Left forelimb (tissue), 1 donor: ENCODE data around the gene CRACR2B.

Source experiments
- DNase-seq: peaks from one replicate; pipeline ENCODE4 v3.0.0-alpha.2; 2018; ENCODE audit warnings: low spot score

The CRACR2B gene

DNA sequence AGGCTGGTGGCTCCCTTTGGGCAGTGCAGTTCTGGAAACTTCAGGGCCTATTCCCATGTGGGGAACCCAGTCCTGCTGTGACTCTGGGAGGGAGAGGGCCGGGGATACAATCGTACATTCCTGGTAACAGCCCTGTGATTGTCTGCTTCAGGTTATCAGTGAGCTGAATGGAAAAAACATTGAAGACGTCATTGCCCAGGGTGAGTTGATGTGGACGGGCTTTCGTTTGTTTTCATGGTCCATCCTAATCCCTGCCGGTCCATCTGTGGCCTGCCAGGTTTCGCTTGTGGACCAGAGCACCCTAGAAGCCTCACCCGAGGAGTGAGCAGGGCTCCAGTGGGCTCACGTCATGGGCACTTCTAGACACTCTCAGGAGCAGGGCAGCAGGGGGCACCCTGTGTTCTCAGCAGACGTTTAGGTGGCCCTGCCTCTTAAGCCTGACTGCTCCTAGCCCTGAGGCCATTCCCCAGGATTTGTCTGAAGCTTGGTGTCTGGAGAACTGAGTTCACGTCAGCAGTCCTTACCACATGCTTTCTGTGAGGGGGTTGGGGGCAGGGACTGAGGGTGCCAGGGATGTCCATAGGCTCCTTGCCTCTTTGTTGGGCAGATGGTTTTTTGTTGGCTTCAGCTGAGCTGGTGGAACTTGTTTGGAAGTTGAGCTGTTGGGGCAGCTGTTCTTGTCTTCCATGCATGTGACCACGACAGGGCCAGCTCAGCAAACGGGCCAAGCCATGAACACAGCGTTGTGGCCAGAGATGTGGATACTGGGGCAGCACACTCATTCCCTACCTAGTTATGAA lies 16.1 kb upstream of the CRACR2B start:
- DNase-seq: no peak

DNA sequence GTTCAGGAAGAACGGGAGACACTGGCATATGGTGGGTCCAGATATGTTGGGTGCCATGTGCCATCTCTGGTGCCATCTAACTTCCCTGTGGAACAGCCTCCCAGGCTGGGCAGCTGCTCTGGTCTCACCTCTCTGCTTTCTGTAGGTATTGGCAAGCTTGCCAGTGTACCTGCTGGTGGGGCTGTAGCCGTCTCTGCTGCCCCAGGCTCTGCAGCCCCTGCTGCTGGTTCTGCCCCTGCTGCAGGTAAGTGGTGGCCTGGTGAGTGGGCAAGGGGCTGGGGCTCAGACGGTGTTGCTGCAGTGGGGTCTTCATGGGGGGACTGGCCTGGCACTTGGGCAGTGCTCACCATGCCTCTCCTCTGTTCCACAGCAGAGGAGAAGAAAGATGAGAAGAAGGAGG lies 15.3 kb upstream of the CRACR2B start:
- no peak for DNase-seq

DNA sequence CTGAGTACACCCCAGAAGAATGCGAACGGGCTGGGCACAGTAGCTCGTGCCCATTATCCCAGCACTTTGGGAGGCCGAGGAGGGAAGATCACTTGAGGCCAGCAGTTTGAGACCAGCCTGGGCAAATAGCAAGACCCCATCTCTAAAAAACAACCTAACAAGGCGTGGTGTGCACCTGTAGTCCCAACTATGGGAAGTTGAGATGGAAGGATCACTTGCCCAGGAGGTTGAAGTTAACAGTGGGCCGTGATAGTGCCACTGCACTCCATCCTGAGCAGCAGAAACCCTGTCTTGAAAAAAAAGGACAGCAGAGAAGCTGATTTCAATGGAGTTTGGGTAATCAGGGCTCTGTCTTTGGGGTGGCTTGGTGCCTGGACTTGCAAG lies 14.7 kb upstream of the CRACR2B start:
- DNase-seq: no peak

DNA sequence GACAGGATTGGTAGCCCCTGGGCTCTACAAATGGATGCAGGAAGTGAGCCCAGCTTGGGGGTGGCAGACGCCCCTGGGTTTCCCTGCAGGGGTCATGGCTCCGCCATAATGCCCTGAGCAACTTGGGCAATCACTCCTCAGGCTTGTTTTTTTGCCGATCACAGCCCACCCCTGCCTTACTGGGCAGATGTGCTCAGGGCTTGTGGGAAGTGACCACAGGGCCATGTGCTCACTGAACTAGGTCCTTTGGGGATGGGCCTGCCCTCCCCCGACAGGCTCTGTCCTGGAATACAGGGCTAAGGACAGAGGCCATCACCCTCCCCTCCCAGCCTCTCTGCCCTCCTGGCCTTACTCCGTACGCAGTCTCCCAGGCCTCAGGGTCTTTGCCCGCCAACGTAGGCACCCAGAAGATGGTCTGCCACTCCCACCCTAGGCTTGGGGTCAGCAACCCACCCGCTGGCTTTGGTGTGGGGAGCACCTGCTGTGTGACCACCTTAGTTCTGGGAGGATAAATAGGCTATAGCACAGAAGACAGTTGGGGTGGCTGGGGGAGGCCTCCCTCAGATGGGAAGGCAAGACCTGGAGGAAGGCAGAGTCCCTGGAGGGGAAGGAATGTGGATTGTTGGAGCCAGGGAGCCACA lies 14.1 kb upstream of the CRACR2B start:
- no peak for DNase-seq

DNA sequence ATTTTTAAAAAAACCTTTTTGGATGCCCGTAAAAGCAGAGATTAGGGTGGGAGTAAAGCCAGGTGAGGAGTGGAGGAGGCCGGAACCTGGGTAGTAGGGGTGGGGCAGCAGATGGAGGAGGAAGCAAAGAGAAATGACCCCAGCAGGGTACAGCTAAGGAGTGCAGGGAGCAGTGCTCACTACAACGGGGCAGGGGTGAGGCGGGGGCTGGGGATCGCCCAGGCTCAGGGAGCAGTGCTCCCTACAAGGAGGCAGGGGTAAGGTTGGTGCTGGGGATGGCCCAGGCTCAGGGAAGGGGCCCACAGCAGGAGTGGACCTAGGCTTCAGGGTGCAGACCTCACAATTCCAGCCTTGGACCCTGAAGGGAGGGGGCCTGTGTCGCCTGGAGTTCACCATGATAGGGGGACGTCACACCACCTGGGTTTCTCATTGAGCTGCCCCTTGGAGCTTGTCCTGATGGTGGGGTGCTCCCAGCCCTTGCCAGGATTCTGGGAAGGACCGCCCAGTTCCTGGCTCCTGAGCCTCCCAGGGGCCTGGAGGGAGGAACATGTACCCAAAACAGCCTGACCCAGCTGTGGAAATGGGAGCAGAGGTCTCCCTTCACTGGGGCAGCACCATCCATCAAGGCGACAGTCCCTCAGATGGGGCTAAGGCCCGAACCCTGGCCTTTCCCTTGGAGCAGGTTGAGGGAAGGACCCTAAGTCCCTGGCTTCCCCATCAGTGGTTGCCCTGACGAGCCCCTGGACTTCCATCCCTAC lies 11.9 kb upstream of the CRACR2B start:
- DNase-seq: no peak

DNA sequence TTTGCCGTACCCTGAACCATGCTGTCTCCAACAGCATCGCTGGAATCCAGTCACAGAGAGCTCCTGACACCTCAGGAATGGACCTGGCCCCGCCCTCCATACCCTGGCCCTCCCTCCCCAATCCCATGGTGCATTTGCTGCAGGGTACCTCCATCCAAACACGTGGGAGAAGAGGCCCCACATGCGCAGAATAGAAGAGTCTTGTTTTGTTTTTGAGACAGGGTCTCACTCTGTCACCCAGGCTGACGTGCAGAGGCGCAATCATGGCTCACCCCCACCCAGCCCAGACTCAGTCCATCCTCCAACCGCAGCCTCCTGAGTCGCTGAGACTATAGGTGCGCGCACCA lies 11.3 kb upstream of the CRACR2B start:
- DNase-seq: no peak

DNA sequence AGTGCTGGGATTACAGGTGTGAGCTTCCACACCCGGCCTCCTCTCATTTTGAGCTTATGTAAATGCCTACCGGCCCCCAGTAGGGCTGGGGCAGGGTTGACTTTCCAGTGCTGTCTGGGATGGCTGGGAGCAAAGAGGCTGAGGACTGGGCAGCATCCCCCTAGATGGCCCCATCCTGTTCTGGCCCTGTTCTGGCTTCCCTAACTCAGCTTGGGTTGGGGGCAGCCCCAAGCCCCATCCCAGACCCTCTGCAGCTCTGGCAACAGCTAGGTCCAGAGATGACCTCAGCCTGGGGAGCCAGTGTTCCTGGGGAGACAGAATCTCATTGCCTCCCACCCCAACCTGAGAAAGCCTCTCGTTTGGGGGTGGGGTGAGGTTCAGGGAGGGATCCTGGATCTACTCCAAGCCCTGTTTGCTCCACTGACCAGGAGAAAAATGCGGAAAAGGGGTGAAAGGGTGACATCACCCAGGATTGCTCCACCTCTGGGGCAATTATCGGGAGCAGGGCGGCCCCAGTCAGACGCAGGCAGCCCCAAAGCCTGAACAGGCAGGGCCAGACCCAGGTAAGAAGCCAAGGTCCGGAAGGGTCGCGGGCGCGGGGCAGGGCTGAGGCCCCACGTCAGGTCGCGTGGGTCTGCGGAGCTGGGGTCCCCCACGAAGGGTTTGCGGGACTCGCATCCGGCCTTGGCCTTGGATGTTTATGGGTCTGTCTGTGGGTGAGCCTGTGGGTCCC lies 9.2 kb upstream of the CRACR2B start, which contains the start of gene PNPLA2:
Gene PNPLA2, plus strand, starts transcription at position 519 of the 733 bp plus-strand sequence. CDS start 805 bp downstream, outside the sequence.
- no peak for DNase-seq

DNA sequence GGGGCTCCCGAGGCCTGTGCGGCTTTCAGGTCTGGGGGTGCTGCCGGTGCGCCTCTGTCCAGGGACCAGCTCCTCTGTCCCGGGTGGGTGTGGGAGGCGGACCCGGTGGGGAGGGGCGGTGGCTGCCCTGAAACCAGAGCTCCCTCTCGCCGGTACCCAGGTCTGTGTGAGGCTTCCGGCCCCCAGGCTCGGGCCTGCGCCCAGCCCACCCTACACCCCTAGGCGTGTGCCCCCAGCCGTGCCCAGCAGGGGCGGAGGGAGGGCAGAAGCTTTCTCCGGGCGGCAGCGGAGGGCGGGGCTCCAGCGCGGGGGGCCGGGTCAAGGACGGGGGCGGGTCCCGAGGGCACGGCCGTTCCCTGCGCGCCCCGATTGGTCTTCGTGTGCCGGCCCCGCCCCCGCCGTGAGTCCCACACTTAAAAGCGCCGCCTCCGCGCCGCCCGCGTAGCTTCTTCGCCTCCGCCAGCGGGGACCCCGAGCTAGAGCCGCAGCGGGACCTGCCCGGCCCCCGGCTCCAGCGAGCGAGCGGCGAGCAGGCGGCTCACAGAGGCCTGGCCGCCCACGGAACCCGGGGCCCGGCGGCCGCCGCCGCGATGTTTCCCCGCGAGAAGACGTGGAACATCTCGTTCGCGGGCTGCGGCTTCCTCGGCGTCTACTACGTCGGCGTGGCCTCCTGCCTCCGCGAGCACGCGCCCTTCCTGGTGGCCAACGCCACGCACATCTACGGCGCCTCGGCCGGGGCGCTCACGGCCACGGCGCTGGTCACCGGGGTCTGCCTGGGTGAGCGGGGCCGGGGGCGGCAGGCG lies 8.4 kb upstream of the CRACR2B start:
- DNase-seq: peak; percentile 94

DNA sequence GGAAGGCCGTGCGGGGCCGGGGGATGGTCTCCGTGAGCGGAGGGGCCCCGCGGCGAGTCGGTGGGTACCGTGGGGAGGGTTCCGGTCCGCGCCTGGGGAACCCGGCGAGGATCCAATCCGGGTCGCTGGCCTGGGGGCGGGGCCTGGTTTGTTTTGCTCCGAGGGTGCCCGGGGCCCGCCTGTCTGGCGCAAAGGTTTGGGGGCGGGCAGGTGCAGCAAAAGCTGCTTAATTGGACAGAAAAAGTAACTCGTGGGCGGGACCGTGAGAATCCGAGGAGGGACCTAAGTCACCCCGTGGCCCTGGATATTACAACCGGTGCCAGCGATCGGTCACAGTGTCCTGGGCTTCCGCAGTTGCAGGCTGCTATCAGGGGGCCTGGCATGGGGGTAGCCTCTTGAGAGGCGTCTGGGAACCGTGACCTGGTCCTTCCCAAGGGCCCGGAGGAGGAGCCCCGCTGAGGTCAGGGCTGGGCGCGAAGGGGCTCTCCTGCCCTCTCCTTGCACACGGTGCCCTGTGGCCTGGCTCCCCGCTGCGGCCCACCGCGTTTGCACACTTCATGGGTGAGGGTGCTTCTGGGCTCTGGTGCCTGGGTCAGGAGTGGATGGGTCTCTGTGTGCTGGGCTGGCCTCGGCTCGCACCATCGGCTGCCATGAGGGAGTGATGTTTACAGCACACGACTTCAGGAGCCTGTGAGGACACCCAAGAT lies 7.6 kb upstream of the CRACR2B start:
- DNase-seq: no peak

DNA sequence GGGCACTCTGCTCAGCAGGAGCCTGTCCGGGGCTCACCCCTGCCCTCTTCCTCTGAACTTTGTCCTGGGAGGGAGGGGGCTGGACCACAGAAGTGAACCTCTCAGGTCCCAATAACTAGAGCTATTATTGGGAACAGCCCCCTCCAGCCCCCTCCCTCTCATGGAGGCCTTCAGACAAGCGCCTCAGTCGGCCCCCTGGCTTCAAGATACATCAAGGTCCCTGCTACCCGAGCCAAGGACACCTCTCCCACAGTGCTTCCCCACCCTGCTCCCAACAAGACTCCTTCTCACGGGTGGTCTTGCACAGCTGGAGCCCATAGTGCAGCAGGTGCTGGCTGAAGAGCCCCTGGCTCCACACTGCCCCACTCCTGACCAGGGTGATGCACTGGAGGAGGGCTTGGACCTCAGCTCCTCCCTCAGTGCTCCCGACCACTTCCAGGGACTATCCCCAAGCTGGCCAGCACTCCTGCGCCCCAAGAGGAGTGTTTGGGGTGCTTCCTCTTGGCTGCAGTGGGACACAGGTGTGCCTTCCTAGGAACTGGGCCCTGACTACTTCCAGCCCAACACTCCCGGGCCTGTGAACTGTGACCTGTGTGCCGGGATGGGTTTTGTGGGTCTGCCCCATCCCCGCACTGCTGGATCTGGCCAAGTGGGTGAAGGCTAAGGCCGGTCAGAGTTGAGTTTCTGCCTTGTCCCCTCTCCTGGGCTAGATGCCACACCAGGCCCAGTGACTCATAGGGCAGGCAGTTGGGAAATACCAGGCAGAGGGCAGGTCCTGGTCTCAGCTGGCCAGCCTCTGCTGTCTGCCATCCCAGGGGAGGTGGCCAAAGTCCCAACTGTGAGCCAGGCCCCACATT lies 6.8 kb upstream of the CRACR2B start:
- DNase-seq: no peak

DNA sequence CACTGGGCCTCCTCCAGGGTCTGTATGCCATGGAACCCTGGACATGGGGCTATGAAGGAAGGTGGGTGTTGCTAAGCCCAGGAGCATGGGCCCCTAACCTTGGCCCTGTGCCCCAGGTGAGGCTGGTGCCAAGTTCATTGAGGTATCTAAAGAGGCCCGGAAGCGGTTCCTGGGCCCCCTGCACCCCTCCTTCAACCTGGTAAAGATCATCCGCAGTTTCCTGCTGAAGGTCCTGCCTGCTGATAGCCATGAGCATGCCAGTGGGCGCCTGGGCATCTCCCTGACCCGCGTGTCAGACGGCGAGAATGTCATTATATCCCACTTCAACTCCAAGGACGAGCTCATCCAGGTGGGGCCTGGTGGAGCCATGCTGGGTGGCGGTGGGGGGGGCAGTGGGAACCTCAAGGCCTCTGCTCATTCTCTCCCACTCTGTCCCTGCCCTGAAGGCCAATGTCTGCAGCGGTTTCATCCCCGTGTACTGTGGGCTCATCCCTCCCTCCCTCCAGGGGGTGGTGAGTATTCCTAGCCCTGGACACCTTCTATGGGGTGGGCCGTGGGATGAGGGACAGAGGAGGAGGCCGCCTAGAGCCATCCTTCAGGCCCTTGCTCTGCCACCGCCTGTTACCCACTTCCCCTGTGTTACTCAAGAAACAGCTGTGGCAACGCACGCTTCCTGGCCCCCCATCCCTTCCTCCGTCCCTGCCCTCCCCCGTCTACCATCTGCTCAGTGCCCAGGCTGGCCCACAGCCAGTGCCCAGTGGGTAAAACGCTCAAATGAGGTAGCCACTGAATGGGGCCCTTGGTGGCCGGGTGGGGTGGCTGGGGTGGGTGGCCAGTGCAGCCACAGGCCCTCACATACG lies 6.0 kb upstream of the CRACR2B start:
- no peak for DNase-seq

DNA sequence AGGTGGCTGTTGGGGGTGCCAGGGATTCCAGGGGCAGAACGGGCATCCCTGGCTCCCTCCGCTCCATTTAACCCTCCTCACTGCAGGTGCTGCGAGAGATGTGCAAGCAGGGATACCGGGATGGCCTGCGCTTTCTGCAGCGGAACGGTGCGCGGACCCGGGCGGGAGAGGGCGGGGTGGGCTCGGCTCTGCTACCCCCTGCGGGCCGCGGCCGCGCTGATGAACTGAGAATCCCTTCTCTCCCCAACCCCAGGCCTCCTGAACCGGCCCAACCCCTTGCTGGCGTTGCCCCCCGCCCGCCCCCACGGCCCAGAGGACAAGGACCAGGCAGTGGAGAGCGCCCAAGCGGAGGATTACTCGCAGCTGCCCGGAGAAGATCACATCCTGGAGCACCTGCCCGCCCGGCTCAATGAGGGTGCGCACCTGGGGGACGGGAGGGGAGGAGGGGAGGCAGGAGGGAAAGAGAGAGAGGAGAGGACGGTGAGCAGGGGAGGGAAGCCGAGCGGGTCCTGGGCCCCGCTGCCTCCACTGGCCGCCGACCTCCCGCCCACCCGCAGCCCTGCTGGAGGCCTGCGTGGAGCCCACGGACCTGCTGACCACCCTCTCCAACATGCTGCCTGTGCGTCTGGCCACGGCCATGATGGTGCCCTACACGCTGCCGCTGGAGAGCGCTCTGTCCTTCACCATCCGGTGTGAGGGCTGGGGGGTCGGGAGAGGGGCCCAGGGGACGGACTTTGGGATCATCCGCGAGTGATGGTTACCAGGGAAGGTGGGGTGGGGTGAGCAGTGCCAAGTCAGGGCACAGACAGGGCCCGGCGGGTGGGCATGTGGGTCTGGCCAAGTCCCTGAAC lies 4.1 kb upstream of the CRACR2B start:
- no peak for DNase-seq

DNA sequence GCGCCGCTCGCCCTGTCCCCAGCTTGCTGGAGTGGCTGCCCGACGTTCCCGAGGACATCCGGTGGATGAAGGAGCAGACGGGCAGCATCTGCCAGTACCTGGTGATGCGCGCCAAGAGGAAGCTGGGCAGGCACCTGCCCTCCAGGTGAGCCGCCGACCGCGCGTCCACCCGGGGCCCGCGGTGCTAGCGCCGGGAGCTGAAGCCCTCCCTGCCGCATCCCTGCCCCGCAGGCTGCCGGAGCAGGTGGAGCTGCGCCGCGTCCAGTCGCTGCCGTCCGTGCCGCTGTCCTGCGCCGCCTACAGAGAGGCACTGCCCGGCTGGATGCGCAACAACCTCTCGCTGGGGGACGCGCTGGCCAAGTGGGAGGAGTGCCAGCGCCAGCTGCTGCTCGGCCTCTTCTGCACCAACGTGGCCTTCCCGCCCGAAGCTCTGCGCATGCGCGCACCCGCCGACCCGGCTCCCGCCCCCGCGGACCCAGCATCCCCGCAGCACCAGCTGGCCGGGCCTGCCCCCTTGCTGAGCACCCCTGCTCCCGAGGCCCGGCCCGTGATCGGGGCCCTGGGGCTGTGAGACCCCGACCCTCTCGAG lies 3.3 kb upstream of the CRACR2B start:
- DNase-seq: no peak

DNA sequence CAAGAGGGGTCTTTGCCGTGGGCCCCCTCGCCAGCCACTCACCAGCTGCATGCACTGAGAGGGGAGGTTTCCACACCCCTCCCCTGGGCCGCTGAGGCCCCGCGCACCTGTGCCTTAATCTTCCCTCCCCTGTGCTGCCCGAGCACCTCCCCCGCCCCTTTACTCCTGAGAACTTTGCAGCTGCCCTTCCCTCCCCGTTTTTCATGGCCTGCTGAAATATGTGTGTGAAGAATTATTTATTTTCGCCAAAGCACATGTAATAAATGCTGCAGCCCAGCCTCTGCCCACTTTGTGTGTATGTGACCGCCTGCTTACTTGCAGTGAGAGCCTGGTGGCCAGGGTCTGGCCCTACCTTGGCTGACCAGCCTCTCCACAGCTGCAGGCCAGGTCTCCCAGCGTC lies 2.8 kb upstream of the CRACR2B start:
- DNase-seq: no peak

DNA sequence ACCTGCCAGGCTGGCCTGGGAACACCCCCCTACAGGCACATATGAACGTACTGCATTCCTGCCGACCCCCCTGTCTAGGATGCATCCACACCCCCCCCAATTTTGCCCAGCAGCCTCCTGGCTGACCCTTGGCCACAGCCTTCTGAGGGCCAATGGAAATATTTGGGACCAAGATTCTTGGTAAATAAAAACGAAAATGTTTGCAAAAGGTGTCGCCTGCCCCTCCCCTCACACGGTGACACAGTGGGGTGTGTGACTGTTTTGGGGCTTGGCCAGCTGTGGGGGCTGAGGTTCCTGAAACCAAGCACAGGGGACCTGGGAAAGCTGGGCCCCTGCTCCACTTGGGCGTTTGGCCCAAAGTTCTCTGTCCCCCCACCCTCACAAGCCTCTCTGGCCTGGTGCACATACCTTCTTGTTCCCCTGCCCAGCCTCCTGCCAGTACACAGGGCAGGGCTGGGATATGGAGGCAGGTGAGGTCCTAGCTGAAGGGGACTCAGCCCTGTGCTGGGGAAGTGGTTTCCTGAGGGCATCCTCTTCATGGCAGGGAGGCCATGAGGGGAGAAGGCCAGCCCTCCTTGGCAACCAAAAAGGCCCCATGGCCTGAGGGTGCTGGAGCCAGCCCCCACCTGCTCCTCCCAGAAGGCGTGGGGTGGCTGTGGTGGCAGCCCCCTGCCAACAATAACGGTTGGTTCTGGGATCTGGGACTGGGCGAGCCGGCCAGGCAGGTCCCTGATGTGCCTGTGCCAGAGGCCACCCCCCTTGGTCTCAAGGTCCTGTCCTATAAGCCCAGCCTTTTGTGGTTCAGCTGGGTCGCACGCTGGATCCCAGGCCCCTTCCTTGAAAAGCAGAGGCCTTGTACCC lies 2.1 kb upstream of the CRACR2B start:
- no peak for DNase-seq

DNA sequence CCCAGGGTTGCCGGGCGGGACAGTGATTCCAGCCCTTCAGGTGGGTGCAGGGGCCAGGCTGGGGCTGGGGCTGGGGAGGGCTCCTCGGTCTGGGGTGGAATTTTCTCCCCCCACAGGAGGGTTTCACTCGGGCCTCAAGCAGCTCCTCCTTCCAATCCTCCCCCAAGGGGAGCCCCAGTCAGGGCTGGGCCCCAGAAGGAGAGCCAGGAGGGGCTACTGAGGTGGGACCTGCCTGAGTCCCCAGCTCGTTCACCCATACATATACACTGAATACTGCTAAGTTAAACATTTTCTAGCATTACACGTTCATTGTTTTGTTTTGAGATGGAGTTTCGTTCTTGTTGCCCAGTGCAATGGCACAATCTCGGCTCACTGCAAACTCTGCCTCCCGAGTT lies 1.5 kb upstream of the CRACR2B start:
- no peak for DNase-seq

DNA sequence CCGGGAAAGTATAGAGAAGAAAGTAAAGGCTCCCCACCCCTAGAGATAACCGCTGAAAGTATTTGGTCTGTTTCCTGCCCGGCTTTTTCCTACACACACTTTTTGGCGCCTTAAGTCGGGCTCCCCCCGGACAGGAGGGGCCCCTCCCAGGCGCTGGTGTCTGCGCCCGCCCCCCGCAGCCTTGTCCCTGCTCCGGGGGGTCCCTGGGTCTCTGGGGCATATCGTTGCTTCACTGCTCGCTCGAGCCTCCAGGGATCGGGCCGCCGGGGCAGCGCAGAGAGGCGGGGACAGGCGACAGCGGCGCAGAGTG lies 928 bp upstream of the CRACR2B start:
- DNase-seq: no peak
